Articular chondrocyte of knee joint (primary cell): Measurements from ENCODE around the gene DMC1. TPM values are rescaled to one million over a fixed set of nuclear protein-coding genes. Genes with fewer than 3 reads are reported as not detected.

Source experiments
- total RNA-seq: library from RNA; depleted of rRNA; stranded (reverse); fragments of >200 nt; gene quantifications from 2 replicates; pipeline ENCODE4 v1.2.3, GENCODE V29; 2012

DMC1 gene
- 10.3 and 11.5 TPM in 2 replicates for total RNA-seq

DNA sequence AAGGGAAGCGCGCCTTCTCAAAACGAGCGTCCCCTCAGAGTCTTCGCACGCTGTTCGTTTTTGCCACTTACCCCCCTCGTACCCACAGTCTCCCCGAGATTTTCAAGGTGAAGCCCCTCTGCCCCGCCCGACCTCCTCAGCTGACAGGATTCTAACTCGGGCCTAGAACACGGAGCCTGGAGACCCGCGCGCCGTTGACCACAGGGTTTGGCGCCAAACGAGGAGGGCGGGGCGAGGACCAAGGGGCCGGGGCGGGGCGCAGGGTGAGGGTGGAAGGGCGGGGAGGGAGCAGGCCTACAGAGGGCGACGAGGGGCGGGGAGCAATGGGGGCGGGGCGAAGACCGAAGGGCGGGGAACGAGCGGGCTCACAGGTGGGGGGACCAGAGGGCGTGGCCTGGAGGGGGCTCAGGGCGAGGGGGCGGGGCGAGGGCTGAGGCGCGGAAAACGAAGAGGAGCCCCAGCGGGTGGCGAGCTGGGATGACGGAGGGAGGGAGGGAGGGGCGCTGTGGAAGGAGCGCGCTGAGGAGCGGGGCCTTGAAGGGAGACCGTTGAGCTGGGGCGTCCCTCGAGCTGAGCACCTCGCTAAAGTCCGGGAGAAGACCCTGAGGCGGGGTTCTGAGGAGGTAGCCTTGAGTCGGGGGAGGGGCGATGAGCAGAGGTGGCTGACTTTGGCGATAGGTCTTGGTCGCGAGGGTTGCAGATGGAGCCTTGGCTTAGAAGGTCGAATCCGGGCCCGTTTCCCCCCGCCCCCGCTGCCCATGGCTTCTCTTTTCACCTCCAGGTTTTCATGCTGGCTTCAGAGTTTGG is at the start of gene DMC1:
DMC1 (minus strand) TSS at position 212 of the 807 bp plus-strand sequence. CDS start 1,927 bp downstream, outside the sequence.

DNA sequence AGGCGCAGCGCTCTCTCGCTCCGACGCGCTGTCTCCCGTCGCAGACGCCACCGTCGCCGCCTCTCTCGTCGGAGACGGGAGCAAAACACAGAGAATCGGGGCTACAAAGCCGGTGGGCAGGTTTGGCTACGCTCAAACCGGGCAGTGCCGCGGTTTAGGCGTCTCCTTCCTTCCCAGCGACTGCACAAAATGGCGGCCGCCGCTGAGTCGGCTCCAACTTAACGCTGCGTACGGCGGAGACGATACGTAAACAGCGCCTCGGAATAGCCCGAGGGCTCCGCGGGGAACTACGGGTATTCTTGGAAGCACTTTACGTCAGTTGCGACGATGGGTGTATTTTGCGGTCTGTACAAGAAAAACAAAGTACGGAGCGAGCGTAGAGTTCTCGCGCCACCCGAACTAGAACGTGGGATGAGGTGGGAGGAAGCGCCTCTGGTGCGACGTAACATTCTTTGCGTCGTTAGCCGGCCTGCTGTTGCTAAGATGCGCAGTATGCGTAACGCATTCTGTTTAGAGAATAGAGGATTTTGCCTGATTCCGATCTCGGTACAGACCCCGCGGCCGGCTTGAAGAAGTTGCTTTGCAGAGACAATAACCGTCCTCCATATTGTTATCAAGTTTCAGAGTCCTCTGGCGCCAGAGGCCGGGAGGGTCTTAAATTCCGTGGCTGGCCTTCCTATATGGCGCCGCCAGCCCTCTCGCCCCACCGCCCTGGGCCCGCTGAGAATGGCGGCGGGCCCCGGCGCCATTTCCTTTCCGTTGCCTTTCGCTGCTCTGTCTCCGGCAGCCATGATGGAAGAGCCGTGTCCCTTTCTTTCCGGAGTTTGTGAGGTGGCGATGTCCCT is 63.6 kb downstream of the DMC1 start, which contains the start of gene DDX17:
DDX17 (minus strand) TSS at position 194 of the 845 bp plus-strand sequence.

Other genes with a start within 250 kb of the DMC1 start
- gene KCNJ4, start 115.0 kb downstream of the DMC1 start, total RNA-seq = not detected in 2 replicates
- gene KDELR3, start 102.1 kb downstream of the DMC1 start, total RNA-seq = 172 and 206 TPM in 2 replicates
- gene DDX17, start 63.9 kb downstream of the DMC1 start, total RNA-seq = 403 and 461 TPM in 2 replicates
- gene FAM227A, start 86.2 kb upstream of the DMC1 start, total RNA-seq = 3.1 and 3.3 TPM in 2 replicates
- gene CBY1, start 86.5 kb upstream of the DMC1 start, total RNA-seq = 16.1 and 19.7 TPM in 2 replicates
- gene TOMM22, start 111.8 kb upstream of the DMC1 start, total RNA-seq = 70.9 and 76.4 TPM in 2 replicates
- 56.5 and 66.5 TPM in 2 replicates for gene JOSD1, start 130.8 kb upstream of the DMC1 start, total RNA-seq
- gene GTPBP1, start 135.8 kb upstream of the DMC1 start, total RNA-seq = 19.1 and 23.5 TPM in 2 replicates
- 69.3 and 82.7 TPM in 2 replicates for gene SUN2, start 185.8 kb upstream of the DMC1 start, total RNA-seq
- gene DNAL4, start 224.0 kb upstream of the DMC1 start, total RNA-seq = 12.0 and 13.1 TPM in 2 replicates